ENCODE data around the gene IRF9. TPM values are rescaled to one million over a fixed set of nuclear protein-coding genes. Genes with fewer than 3 reads are reported as not detected.

Gene IRF9
- total RNA-seq, 2 experiments from 2014 or later: 35.1 to 39.1 TPM

DNA sequence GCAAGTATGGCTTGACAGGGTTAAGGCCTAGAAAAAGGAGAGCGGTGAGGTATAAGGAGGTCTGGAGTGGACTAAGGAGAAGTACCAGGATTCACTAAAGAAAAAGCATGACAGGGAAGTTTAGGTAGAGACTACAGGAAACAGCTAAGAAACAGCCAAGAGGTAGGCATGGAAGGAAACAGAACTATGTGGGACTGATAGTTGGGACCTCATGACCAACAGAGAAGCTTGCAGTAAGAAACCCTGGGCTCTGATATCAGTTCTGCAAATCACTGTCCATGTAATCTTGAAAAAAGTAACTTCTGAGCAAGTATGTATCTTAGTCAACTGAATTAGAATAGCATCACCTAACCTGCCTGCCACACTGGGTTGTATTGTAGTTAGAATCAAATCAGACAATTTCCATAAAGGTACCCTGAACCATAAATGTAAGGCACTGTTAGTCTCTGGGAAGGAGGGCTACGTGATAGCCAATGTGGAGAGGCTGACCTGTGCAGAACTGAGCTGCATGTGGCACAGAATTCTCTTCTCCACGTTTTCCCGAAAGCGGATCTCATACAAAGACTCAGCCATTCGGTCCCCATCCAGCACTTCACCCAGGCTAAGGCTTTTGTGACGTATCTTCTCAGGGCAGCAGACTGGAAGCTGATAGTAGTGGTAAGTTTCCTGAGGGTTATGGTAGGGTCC, 33.3 kb downstream of the IRF9 start:
- Histone ChIP-seq H3K4me3 (ENCODE audit: low read depth, low read length, poor library complexity, severe bottlenecking) (peak overlapping the region; percentile 75), H3K36me3 (ENCODE audit: insufficient read depth, low read length) (peaks cover 36% of the 10 kb centered on the region), H3K9me3 (ENCODE audit: low read length) (no peaks in the 10 kb centered on the region), H3K4me1 (ENCODE audit: insufficient read depth, low read length, poor library complexity, severe bottlenecking) (peaks cover 27% of the 10 kb centered on the region), H2AFZ (ENCODE audit: low read length) (peak overlapping the region; percentile 32; the same call in 1 of the 2 replicates), H3K4me2 (ENCODE audit: low read length) (peak overlapping the region; percentile 91), H3K79me2 (ENCODE audit: insufficient read depth, low read depth, low read length) (peaks cover 17% of the 10 kb centered on the region; the same call in 1 of the 2 replicates), H3K27ac (ENCODE audit: low read depth, low read length, poor library complexity, severe bottlenecking) (peak overlapping the region; percentile 86), H4K20me1 (ENCODE audit: insufficient read depth, low read length) (no peaks in the 10 kb centered on the region), H3K9me2 (ENCODE audit: insufficient read depth, low read length) (no peaks in the 10 kb centered on the region)
- no peak for DNase-seq (ENCODE audit: low spot score)
- TF ChIP-seq, protein P1, sequence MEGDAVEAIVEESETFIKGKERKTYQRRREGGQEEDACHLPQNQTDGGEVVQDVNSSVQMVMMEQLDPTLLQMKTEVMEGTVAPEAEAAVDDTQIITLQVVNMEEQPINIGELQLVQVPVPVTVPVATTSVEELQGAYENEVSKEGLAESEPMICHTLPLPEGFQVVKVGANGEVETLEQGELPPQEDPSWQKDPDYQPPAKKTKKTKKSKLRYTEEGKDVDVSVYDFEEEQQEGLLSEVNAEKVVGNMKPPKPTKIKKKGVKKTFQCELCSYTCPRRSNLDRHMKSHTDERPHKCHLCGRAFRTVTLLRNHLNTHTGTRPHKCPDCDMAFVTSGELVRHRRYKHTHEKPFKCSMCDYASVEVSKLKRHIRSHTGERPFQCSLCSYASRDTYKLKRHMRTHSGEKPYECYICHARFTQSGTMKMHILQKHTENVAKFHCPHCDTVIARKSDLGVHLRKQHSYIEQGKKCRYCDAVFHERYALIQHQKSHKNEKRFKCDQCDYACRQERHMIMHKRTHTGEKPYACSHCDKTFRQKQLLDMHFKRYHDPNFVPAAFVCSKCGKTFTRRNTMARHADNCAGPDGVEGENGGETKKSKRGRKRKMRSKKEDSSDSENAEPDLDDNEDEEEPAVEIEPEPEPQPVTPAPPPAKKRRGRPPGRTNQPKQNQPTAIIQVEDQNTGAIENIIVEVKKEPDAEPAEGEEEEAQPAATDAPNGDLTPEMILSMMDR (conservative IDR thresholded peaks at IDR 0.05; ENCODE audit: low read length): no peak
- no peak for TF ChIP-seq EZH2phosphoT487 (IDR thresholded peaks at IDR 0.05; ENCODE audit: borderline replicate concordance, low read depth, low read length)
- POLR2A ChIA-PET: interaction anchor here (0.5 to 2.3 kb wide), 6 partner anchors 24 to 84 kb away, joined by 4 to 8 read pairs (median 6); partner anchors contain the start of genes DCAF11, NRL, PSME1 and PSME2
- CTCF ChIA-PET (ENCODE audit: unreplicated experiment): no interaction called here
- TSS peak; percentile 29 for BruUV-seq (replicated peaks)
- intact Hi-C loops (cut with micrococcal nuclease; ENCODE audit: unreplicated experiment): no loop called here

DNA sequence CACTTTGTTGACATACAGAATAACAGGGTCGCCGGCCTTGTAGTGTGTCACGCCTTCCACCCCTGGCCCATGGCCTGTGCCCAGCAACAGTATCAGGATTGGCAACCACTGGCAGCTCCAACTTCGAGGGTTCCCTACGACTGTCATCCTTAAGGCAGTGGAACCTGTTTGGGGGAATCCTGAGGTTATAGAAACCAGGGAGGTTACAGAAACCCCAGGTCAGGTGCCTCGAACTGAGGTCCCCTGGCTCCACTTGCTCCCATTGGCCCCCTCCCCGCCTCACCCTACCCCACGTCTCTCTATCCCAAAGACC, 33.8 kb downstream of the IRF9 start:
- Histone ChIP-seq H3K9me3 (ENCODE audit: low read length) (no peaks in the 10 kb centered on the region), H2AFZ (ENCODE audit: low read length) (peak overlapping the region; percentile 32; the same call in 1 of the 2 replicates), H4K20me1 (ENCODE audit: insufficient read depth, low read length) (no peaks in the 10 kb centered on the region), H3K9me2 (ENCODE audit: insufficient read depth, low read length) (no peaks in the 10 kb centered on the region), H3K27ac (ENCODE audit: low read depth, low read length, poor library complexity, severe bottlenecking) (peak overlapping the region; percentile 86), H3K36me3 (ENCODE audit: insufficient read depth, low read length) (peaks cover 39% of the 10 kb centered on the region), H3K79me2 (ENCODE audit: insufficient read depth, low read depth, low read length) (peaks cover 17% of the 10 kb centered on the region; the same call in 1 of the 2 replicates), H3K4me1 (ENCODE audit: insufficient read depth, low read length, poor library complexity, severe bottlenecking) (peaks cover 26% of the 10 kb centered on the region), H3K4me2 (ENCODE audit: low read length) (peak overlapping the region; percentile 91), H3K4me3 (ENCODE audit: low read depth, low read length, poor library complexity, severe bottlenecking) (peak overlapping the region; percentile 75)
- intact Hi-C loops (cut with micrococcal nuclease; ENCODE audit: unreplicated experiment): loop anchor here (5.0 kb wide), 1 partner anchor 172 kb away; the partner anchor contains the start of gene NFATC4
- CTCF ChIA-PET (ENCODE audit: unreplicated experiment): no interaction called here
- DNase-seq (ENCODE audit: low spot score): no peak
- no TSS peak for BruUV-seq (replicated peaks)
- TF ChIP-seq EZH2phosphoT487 (IDR thresholded peaks at IDR 0.05; ENCODE audit: borderline replicate concordance, low read depth, low read length): no peak
- TF ChIP-seq, protein P1 (conservative IDR thresholded peaks at IDR 0.05; ENCODE audit: low read length): no peak
- POLR2A ChIA-PET: interaction anchor here (0.5 to 2.3 kb wide), 7 partner anchors 24 to 85 kb away, joined by 4 to 8 read pairs (median 6); partner anchors contain the start of genes DCAF11, EMC9, NRL and PSME1

Data from OCI-LY7 (cell line).